Activated B cell treated with CpG ODN at 0.5 μM for 24 hours (primary cell): ENCODE results near the gene TRIM5. TPM values are rescaled to one million over a fixed set of nuclear protein-coding genes. Genes with fewer than 3 reads are reported as not detected.

Experiments
- ATAC-seq: fragments of 200-7000 bp; cut with Tn5 transposase; one replicate; pipeline ENCODE4 v1.10.0; 2021; ENCODE audit warnings: low read depth, mild to moderate bottlenecking, moderate library complexity
- CTCF ChIA-PET: fragments of 350-600 bp; sonication (Branson Sonifier 250); formaldehyde crosslinking; loops from one replicate; lab custom pipeline; 2021; ENCODE audit warnings: antibody characterized with exemption; lab: Charles Lee
- POLR2A ChIA-PET: fragments of 350-600 bp; sonication (Branson Sonifier 250); formaldehyde crosslinking; loops from one replicate; lab custom pipeline; 2021; ENCODE audit warnings: antibody characterized with exemption; lab: Charles Lee
- DNase-seq: peaks from one replicate; pipeline ENCODE4 v3.0.0; 2022
- H3K27ac Mint-ChIP-seq: one replicate; pipeline ENCODE4 v1.8.0; 2020; ENCODE audit warnings: mixed read lengths
- H3K27me3 Mint-ChIP-seq: one replicate; pipeline ENCODE4 v1.8.0; 2021; ENCODE audit warnings: mixed read lengths
- H3K36me3 Mint-ChIP-seq: one replicate; pipeline ENCODE4 v1.8.0; 2021; ENCODE audit warnings: low read depth, mixed read lengths
- H3K4me1 Mint-ChIP-seq: one replicate; pipeline ENCODE4 v1.8.0; 2021; ENCODE audit warnings: mixed read lengths
- H3K4me3 Mint-ChIP-seq: one replicate; pipeline ENCODE4 v1.8.0; 2020; ENCODE audit warnings: mild to moderate bottlenecking, mixed read lengths
- H3K9me3 Mint-ChIP-seq: one replicate; pipeline ENCODE4 v1.8.0; 2020; ENCODE audit warnings: mixed read lengths
- intact Hi-C: fragments of 100-400 bp; cut with micrococcal nuclease; formaldehyde crosslinking; loops from one replicate; pipeline ENCODE4 v1.15.1; 2024
- total RNA-seq: library from RNA; stranded (reverse); gene quantifications from 2 replicates; pipeline ENCODE4 v1.2.3, GENCODE V29; 2022
- TF ChIP-seq, protein P1 (sequence below): fragments of 200-600 bp; IDR thresholded peaks from one replicate; pipeline ENCODE4 v1.8.0; 2022; ENCODE audit warnings: antibody characterized with exemption, mild to moderate bottlenecking

Gene TRIM5
- total RNA-seq, 1 donor from 2014 or later, result 36.3 TPM

DNA sequence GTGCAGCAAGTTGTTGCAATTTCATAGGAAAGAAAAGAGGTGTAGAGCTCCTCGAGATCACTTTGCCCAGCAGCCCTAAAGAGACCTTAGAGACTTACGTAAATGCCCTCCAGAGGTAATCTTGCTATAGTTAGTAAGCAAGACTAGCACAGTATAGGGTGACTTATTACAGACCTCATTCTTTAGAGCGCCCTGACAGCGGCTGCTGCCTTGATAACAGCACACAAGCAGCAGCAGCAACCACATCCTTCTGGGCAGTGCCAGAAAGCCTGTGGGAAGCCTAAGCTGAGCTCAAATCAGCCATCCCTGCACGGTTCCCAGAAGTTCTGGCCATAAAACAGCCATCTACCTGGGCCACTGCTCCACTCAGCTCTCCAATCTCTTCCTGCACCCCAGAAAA is 28.8 kb upstream of the TRIM5 start:
- TF ChIP-seq, protein P1, sequence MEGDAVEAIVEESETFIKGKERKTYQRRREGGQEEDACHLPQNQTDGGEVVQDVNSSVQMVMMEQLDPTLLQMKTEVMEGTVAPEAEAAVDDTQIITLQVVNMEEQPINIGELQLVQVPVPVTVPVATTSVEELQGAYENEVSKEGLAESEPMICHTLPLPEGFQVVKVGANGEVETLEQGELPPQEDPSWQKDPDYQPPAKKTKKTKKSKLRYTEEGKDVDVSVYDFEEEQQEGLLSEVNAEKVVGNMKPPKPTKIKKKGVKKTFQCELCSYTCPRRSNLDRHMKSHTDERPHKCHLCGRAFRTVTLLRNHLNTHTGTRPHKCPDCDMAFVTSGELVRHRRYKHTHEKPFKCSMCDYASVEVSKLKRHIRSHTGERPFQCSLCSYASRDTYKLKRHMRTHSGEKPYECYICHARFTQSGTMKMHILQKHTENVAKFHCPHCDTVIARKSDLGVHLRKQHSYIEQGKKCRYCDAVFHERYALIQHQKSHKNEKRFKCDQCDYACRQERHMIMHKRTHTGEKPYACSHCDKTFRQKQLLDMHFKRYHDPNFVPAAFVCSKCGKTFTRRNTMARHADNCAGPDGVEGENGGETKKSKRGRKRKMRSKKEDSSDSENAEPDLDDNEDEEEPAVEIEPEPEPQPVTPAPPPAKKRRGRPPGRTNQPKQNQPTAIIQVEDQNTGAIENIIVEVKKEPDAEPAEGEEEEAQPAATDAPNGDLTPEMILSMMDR, result no peak
- H3K36me3 Mint-ChIP-seq, result peaks cover 28% of the 10 kb centered on the region
- DNase-seq (no peak), ATAC-seq (no peak)
- H3K9me3 Mint-ChIP-seq, result no peaks in the 10 kb centered on the region
- no peak overlapping the region for H3K27ac Mint-ChIP-seq
- H3K4me3 Mint-ChIP-seq, result no peak overlapping the region
- no peaks in the 10 kb centered on the region for H3K4me1 Mint-ChIP-seq
- ChIA-PET CTCF (interaction anchor here (0.8 to 4.8 kb wide), 5 partner anchors 12 to 114 kb away, joined by 3 to 52 read pairs (median 10); partner anchors contain the start of genes TRIM22 and TRIM5), POLR2A (interaction anchor here (1.0 to 4.2 kb wide), 3 partner anchors 13 to 29 kb away, joined by 3 to 24 read pairs (median 5); partner anchors contain the start of genes TRIM22 and TRIM5)
- intact Hi-C loops, result loop anchor here (2.0 to 5.0 kb wide), 2 partner anchors 41 to 237 kb away; no protein-coding TSS in a partner anchor
- H3K27me3 Mint-ChIP-seq, result no peaks in the 10 kb centered on the region

DNA sequence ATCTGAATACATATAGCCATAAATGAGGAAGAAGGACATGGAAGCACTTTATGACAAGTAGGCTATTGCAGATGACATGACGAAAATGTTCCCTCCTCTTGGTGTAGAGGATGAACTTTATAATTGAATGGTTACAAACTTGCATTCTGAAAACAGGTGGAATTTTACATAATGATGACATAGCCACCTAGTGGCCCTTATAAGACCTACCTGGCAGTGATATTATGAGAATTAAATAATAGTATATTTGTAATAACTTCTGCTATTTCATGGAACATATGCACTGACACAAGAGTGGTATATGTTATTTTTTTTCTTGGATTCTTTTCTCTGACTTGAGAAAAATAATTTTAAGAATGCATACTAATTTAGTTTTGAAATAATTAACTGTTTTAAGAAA is 27.6 kb upstream of the TRIM5 start:
- H3K27me3 Mint-ChIP-seq, result no peaks in the 10 kb centered on the region
- H3K36me3 Mint-ChIP-seq, result peaks cover 33% of the 10 kb centered on the region
- ChIA-PET CTCF (interaction anchor here (2.5 to 4.8 kb wide), 2 partner anchors 11 to 28 kb away, joined by 10 to 52 read pairs; partner anchors contain the start of gene TRIM5), POLR2A (interaction anchor here (1.0 to 4.2 kb wide), 3 partner anchors 12 to 27 kb away, joined by 3 to 24 read pairs (median 5); partner anchors contain the start of genes TRIM22 and TRIM5)
- intact Hi-C loops, result loop anchor here (1.0 to 5.0 kb wide), 5 partner anchors 11 to 236 kb away; no protein-coding TSS in a partner anchor
- no peaks in the 10 kb centered on the region for H3K4me1 Mint-ChIP-seq
- ATAC-seq (peak; percentile 52), DNase-seq (no peak)
- TF ChIP-seq, protein P1, result no peak
- no peaks in the 10 kb centered on the region for H3K9me3 Mint-ChIP-seq
- no peak overlapping the region for H3K27ac Mint-ChIP-seq
- H3K4me3 Mint-ChIP-seq, result no peak overlapping the region

DNA sequence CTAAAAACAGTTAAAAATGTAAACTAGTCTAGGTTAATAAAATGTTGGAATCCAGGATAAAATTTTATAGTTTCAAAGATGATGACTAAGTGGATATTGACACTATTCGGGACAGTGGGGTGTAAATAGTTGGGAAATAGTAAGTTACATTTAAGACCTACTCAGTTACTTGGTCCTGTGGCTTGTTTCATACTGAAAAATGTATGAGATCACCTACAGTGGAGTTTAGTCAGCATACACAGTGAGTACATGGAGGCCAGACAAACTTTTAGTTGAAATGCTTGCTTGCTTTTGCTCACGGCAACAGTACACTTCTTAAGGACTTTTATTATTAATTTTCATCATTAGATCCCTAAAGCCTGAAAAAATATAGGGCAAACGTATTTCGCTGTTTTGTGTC is 20.8 kb upstream of the TRIM5 start:
- ChIA-PET CTCF (interaction anchor here (2.2 kb wide), 1 partner anchor 21 kb away, joined by 10 read pairs; the partner anchor contains the start of gene TRIM5), POLR2A (interaction anchor here (0.7 to 3.4 kb wide), 3 partner anchors 13 to 21 kb away, joined by 3 to 25 read pairs (median 14); partner anchors contain the start of genes TRIM22 and TRIM5)
- TF ChIP-seq, protein P1, result no peak
- H3K27me3 Mint-ChIP-seq, result no peaks in the 10 kb centered on the region
- peaks cover 79% of the 10 kb centered on the region for H3K36me3 Mint-ChIP-seq
- ATAC-seq, result no peak
- H3K9me3 Mint-ChIP-seq, result no peaks in the 10 kb centered on the region
- intact Hi-C loops, result no loop called here
- no peak for DNase-seq
- peaks cover 27% of the 10 kb centered on the region for H3K4me1 Mint-ChIP-seq
- no peak overlapping the region for H3K4me3 Mint-ChIP-seq
- peak overlapping the region; percentile 50 for H3K27ac Mint-ChIP-seq

DNA sequence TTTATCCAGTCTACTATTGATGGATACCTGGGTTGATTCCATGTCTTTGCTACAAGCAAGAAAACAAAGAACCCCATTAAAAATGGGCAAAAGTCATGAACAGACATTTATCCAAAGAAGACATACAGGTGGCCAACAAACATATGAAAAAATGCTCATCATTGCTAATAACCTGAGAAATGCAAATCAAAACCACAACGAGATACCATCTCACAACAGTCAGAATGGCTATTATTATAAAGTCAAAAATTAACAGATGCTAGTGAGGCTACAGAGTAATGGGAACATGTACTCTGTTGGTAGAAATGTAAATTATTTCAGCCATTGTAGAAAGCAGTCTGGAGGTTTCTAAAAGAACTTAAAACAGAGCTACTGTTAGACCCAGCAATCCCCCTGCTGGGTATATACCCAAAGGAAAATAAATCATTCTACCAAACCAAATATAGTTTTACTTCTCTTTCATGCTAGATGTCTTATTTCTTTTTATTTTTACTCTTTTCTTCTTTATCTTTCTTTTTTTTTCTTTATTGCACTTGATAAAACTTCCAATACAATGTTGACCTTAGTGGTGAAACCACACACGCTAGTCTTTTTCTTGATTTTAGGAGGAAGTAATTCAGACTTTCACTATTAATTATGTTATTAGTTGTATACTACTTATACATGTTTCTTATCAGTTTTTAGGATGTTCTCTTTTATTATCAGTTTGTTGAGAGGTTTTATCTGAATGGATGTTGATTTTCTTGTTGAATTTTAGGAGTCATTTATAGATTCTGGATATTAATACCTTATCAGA is 19.1 kb upstream of the TRIM5 start:
- peaks cover 39% of the 10 kb centered on the region for H3K4me1 Mint-ChIP-seq
- CTCF ChIA-PET, result interaction anchor here (1.0 to 2.2 kb wide), 3 partner anchors 14 to 104 kb away, joined by 3 to 10 read pairs (median 3); partner anchors contain the start of genes TRIM22 and TRIM5
- no peaks in the 10 kb centered on the region for H3K27me3 Mint-ChIP-seq
- peaks cover 77% of the 10 kb centered on the region for H3K36me3 Mint-ChIP-seq
- H3K9me3 Mint-ChIP-seq, result no peaks in the 10 kb centered on the region
- ATAC-seq (peak; percentile 41), DNase-seq (no peak)
- peak overlapping the region; percentile 66 for H3K27ac Mint-ChIP-seq
- POLR2A ChIA-PET, result interaction anchor here (2.5 to 3.4 kb wide), 2 partner anchors 14 to 19 kb away, joined by 14 to 25 read pairs; partner anchors contain the start of genes TRIM22 and TRIM5
- intact Hi-C loops, result no loop called here
- TF ChIP-seq, protein P1, result no peak
- no peak overlapping the region for H3K4me3 Mint-ChIP-seq
